HUES64 (cell line): Measurements from ENCODE around the gene PKD2.
"Not testable (repeated sequence)": the region's sequence is repeated elsewhere in the genome, so short reads cannot be mapped to it uniquely, and the experiment has no call there.

Experiments
- H3K27ac ChIP-seq: 2 replicates; pipeline ENCODE4 v1.7.0; 2013; ENCODE audit warnings: low read depth, low read length, inconsistent platforms
- H3K27me3 ChIP-seq: 2 replicates; pipeline ENCODE4 v1.6.1; 2013; ENCODE audit warnings: mild to moderate bottlenecking, low read length; ENCODE audit not compliant: insufficient read depth
- H3K36me3 ChIP-seq: 2 replicates; pipeline ENCODE4 v1.6.1; 2013; ENCODE audit warnings: mild to moderate bottlenecking, low read length; ENCODE audit not compliant: insufficient read depth
- H3K4me1 ChIP-seq: 2 replicates; pipeline ENCODE4 v1.6.1; 2013; ENCODE audit warnings: mild to moderate bottlenecking, low read length, moderate library complexity; ENCODE audit not compliant: insufficient read depth
- H3K4me3 ChIP-seq: 2 replicates; pipeline ENCODE4 v1.5.1; 2013; ENCODE audit warnings: mild to moderate bottlenecking, low read length, moderate library complexity
- H3K9ac ChIP-seq: 2 replicates; pipeline ENCODE4 v1.6.1; 2013; ENCODE audit warnings: mild to moderate bottlenecking, low read depth, low read length
- H3K9me3 ChIP-seq: 2 replicates; pipeline ENCODE4 v1.6.1; 2013; ENCODE audit warnings: low read depth, low read length; ENCODE audit not compliant: insufficient read depth
- WGBS: fragments of 150-250, 120-280 bp; methylation state at CpG from one replicate; pipeline ENCODE4 v1.1.7; 2013; ENCODE audit warnings: missing lambda C conversion rate; 5-methylcytosine and 5-hydroxymethylcytosine counted together

PKD2 gene

DNA sequence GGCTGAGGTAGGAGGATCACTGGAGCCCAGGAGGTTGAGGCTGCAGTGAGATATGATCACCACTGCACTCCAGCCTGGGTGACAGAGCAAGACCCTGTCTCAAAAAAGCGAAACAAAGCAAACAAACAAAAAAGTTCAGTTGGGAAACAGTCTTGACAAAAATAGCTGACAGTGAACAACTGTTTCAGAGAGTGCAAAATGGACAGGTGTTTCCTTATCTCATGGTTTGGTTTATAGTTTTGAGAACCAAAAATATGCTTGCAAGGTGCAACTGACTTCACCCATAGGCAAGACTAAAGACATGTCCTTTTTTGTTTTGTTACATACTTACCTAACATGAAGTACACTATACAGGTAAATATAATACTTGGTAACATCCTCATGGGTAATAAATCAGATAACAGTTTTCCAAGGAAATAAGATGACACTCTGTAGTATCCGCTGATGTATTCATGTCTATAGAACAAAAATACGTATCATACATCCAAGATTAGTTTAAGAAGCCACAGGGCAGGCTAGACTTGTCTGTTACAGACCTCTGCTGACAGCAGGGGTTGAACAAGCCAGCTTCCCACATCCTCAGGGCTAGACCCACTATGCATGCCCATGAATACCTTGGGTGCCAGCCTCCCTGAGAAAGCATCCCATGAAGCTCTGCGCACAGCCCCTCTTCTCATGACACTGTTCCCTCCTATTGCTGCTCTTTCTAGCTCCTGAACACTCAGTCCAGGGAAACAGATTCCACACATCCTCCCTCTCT is 91.7 kb downstream of the PKD2 start:
- Histone ChIP-seq H3K9me3 (no peaks in the 10 kb centered on the region), H3K9ac (no peak overlapping the region), H3K27ac (no peak overlapping the region), H3K4me1 (no peaks in the 10 kb centered on the region), H3K36me3 (no peaks in the 10 kb centered on the region), H3K4me3 (no peak overlapping the region), H3K27me3 (no peaks in the 10 kb centered on the region)
- 97% methylated on average over 4 of the region's 4 CpGs for WGBS

DNA sequence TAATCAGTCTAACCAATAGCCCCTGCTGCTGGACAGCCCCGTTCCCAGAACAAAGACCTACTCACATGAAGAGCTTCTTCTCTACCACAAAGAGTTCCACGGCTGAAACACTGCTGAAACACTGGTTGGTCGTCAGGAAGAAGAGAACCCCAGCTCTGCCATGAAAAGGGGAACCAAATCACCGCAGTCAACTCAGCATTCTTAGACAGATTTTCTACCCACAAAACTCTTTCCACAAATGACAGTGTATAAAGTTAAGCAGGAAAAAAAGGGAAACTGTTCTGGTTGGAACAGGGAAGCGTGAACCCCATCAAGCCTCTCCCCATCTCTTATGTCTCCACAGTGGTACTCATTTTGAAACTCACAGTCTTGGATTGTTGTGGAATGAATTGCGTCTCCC is 93.7 kb downstream of the PKD2 start:
- 91% methylated on average over 3 of the region's 6 CpGs for WGBS
- no peak overlapping the region for H3K27ac ChIP-seq
- H3K9ac ChIP-seq, result no peak overlapping the region
- H3K27me3 ChIP-seq, result no peaks in the 10 kb centered on the region
- H3K9me3 ChIP-seq, result no peaks in the 10 kb centered on the region
- no peaks in the 10 kb centered on the region for H3K36me3 ChIP-seq
- no peak overlapping the region for H3K4me3 ChIP-seq
- no peaks in the 10 kb centered on the region for H3K4me1 ChIP-seq

DNA sequence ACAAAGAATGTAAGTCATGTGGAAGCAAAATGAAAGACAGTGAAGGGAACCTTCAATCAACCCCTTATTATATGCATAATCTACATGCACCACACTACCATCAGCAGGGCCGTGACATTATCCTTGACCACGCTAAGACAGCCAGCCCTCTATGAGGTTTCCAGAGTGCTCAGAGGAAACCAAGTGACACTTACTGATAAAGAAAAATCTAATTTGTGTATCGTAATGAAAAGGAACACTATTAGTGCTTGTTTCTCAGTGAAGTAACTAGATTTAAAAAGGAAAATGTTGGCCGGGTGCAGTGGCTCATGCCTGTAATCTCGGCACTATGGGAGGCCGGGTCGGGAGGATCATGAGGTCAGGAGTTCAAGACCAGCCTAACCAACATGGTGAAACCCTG is 94.6 kb downstream of the PKD2 start:
- 97% methylated on average over 7 of the region's 7 CpGs for WGBS
- H3K4me1 ChIP-seq, result no peaks in the 10 kb centered on the region

DNA sequence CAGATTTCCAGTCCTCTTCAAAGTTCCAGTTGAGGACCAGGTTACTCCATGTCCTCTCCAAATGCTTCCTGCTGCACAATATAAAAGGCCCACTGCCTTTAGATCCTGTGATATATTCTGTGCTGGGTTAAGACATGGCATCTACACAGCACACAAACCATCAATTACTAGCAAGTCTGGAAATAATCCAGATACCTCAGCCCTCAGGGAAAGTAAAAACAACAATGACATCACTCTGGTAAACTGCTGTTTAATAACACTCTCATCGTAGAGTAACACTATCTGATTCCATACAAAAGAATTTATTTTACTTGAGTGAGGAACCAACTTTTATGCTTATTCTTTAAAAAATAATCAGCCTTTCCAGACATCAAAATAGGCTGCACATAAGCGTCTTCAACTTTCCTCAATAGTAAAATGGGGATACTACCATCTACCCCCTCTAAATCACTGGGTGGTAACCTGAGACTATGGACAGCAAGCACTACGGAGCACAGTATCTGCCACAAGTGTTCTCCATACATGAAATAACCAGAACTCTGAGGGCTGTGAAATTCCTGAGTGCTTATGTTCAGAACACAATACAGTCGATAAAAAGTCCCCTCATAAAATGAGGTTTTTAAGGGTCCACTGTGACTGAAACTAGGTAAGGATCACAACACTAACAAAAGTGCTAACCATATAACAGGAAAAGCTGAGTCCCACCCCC is 97.6 kb downstream of the PKD2 start:
- 86% methylated on average over 4 of the region's 4 CpGs for WGBS
- no peak overlapping the region for H3K4me3 ChIP-seq
- no peak overlapping the region for H3K9ac ChIP-seq
- H3K36me3 ChIP-seq, result no peaks in the 10 kb centered on the region
- no peaks in the 10 kb centered on the region for H3K27me3 ChIP-seq
- H3K9me3 ChIP-seq, result no peaks in the 10 kb centered on the region
- H3K27ac ChIP-seq, result no peak overlapping the region
- H3K4me1 ChIP-seq, result no peaks in the 10 kb centered on the region

More for the DNA sequence above, 94.6 kb downstream of the PKD2 start:
- Histone ChIP-seq H3K27ac (no peak overlapping the region), H3K9me3 (no peaks in the 10 kb centered on the region), H3K36me3 (no peaks in the 10 kb centered on the region), H3K9ac (no peak overlapping the region), H3K27me3 (no peaks in the 10 kb centered on the region), H3K4me3 (no peak overlapping the region)

DNA sequence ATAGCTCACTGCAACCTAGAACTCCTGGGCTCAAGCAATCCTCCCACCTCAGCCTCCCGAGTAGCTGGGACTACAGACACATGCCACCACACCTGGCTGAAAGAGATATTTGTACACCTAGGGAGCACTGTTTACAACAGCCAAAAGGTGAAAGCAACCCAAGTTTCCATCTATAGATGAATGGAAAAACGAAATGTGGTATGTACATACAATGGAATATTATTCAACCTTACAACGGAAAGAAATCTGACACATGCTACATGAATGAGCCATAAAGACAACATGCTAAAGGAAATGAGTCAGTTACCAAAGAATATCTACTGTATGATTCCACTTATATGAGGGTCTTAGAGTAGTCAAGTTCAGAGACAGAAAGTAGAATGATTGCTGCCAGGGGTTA is 98.8 kb downstream of the PKD2 start:
- H3K36me3 ChIP-seq, result no peaks in the 10 kb centered on the region
- WGBS, result 98% methylated on average over 2 of the region's 3 CpGs
- H3K4me3 ChIP-seq, result no peak overlapping the region
- no peaks in the 10 kb centered on the region for H3K4me1 ChIP-seq
- H3K27ac ChIP-seq, result no peak overlapping the region
- no peaks in the 10 kb centered on the region for H3K27me3 ChIP-seq
- no peaks in the 10 kb centered on the region for H3K9me3 ChIP-seq
- H3K9ac ChIP-seq, result no peak overlapping the region

DNA sequence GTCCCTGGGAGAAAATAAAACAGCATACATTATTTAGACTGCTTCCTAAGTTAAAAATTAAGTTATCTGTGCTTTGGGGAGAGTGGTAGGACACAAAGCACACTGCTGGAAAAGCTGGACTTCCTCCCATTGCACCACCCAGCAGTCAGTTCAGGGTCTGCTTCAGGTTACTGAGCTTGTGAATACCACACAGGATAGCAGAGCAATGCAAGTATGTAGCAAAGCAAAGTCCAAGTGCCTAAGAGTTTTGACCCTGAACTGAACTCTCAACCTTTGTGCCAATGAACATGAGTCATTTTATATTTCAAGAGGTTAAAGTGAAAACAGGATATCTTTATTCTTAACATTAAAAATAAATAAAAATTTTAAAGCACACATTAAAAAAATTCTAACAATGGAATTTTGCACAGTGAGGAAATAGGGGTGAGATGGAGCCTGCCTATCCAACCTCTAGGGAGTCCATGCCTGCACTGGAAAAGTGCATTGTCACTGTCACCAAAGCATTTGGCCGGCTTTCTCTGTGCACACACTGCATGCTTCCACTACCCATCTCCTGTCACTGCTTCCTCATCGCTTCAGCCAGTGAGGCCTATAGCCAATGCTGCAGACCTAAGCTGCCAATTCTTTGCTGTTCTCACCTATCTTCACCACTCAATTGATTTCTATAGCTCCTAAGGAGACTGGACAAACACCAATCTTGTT is 100.1 kb downstream of the PKD2 start:
- Histone ChIP-seq H3K36me3 (no peaks in the 10 kb centered on the region), H3K9me3 (no peaks in the 10 kb centered on the region), H3K27ac (no peak overlapping the region), H3K4me3 (no peak overlapping the region), H3K4me1 (no peaks in the 10 kb centered on the region), H3K9ac (no peak overlapping the region), H3K27me3 (no peaks in the 10 kb centered on the region)
- WGBS, result 93% methylated on average over 2 of the region's 2 CpGs

DNA sequence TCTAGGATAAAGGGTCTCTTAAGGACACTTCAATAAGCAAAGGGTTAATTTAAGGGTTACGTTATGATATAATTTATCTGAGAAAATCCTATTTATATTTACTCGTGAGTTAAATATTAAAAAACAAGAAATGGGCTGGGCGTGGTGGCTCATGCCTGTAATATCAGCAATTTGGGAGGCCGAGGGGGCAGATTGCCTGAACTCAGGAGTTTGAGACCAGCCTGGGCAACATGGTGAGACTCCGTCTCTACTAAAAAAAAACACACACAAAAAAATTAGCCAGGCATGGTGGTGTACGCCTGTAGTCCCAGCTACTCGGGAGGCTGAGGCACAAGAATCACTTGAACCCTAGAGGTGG is 100.7 kb downstream of the PKD2 start:
- H3K9ac ChIP-seq, H3K36me3 ChIP-seq, H3K27me3 ChIP-seq, H3K4me1 ChIP-seq, H3K4me3 ChIP-seq, H3K27ac ChIP-seq, H3K9me3 ChIP-seq: not testable (repeated sequence)
- WGBS, result 96% methylated on average over 6 of the region's 7 CpGs

DNA sequence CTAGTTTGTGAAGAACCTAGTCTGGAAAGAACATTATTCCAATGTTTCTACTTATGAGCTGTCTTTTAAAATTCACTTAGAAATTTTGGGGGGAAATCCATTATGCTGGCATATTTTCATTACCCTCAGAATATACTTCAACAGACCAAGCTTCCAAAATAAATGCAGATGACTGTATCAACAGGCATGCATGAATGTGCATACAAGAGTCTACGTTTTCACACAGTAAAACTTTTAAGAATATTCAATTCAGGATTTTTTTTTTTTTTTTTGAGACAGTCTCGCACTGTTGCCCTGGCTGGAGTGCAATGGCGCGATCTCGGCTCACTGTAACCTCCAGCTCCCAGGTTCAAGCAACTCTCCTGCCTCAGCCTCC is 101.3 kb downstream of the PKD2 start:
- Histone ChIP-seq H3K27me3 (no peaks in the 10 kb centered on the region), H3K9ac (no peak overlapping the region), H3K27ac (no peak overlapping the region), H3K4me3 (no peak overlapping the region), H3K9me3 (no peaks in the 10 kb centered on the region), H3K4me1 (no peaks in the 10 kb centered on the region), H3K36me3 (no peaks in the 10 kb centered on the region)
- WGBS, result 96% methylated on average over 5 of the region's 5 CpGs

DNA sequence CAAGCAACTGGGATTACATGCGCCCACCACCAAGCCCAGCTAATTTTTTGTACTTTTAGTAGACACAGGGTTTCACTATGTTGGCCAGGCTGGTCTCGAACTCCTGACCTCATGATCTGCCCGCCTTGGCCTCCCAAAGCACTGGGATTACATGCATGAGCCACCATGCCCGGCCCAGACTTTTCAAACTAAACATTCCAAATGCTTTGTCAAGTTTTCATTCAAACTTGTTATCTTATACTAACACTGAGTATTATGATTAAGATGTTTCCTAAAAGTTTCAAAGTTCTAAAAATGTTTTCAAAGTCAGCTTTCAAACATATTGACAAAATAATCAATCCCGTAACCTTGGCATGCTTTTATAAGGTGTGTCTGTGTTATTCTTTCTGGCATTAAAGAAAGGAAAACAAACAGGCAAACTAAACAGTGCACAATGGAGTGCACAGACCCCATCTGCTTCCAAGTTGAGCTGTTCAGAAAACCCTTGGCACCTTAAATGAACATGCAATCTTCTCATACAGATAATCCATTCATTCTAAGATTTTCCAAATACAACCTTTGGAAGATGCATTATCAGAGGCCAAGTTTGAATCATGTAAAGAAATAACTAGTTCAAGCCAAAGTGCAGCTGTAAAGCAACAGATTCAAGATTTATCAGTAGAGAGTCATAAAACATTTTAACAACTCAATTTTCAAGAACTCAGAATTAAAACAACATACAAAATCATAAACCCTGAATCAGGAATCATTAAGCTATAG is 101.9 kb downstream of the PKD2 start:
- H3K36me3 ChIP-seq, result no peaks in the 10 kb centered on the region
- 96% methylated on average over 5 of the region's 5 CpGs for WGBS
- no peak overlapping the region for H3K9ac ChIP-seq
- no peaks in the 10 kb centered on the region for H3K4me1 ChIP-seq
- no peaks in the 10 kb centered on the region for H3K27me3 ChIP-seq
- H3K9me3 ChIP-seq, result no peaks in the 10 kb centered on the region
- H3K4me3 ChIP-seq, result no peak overlapping the region
- no peak overlapping the region for H3K27ac ChIP-seq

DNA sequence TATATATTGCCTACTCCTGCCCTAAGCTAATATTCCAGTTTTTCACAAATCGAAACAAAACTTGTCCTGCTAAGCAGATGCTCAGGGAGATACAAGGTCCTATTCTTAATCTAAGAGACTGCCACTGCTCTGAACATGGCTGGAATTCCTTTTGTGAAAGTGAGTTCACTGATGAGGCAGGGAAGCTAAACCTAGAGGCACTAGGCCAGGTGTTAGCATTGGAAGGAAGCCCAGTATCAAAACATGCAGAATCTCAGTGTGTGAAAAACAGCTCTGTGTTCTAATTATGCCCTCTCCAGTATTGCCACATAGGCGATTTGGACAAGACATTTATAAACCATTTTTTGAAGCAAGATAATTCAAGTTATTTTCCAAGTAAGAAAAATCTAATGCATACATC is 103.4 kb downstream of the PKD2 start:
- 89% methylated on average over 2 of the region's 2 CpGs for WGBS
- H3K4me1 ChIP-seq, result no peaks in the 10 kb centered on the region
- no peaks in the 10 kb centered on the region for H3K27me3 ChIP-seq
- H3K27ac ChIP-seq, result no peak overlapping the region
- H3K36me3 ChIP-seq, result no peaks in the 10 kb centered on the region
- H3K4me3 ChIP-seq, result no peak overlapping the region
- no peak overlapping the region for H3K9ac ChIP-seq
- H3K9me3 ChIP-seq, result no peaks in the 10 kb centered on the region

DNA sequence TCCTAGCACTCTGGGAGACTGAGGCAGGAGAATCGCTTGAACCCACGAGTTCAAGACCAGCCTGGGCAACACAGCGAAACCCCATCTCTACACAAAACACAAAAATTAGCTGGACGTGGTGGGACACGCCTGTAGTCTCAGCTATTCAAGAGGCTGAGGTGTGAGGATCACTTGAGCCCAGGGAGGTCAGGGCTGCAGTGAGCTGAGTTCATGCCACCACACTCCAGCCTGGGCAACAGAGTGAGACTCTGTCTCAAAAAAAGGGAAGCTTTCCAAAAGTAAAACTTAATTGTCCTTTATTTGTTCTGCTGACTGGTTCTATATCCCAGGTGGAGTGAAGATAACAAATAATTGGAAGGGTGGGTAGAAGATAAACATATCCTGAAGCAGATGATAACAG is 105.4 kb downstream of the PKD2 start:
- WGBS, result 95% methylated on average over 5 of the region's 5 CpGs

More for the DNA sequence above, 105.4 kb downstream of the PKD2 start:
- H3K4me3 ChIP-seq, result no peak overlapping the region
- 0 out of 2 replicates have a peak, but pooled peaks cover 1% of the 10 kb centered on the region for H3K9me3 ChIP-seq
- no peak overlapping the region for H3K9ac ChIP-seq
- H3K4me1 ChIP-seq, result no peaks in the 10 kb centered on the region
- no peaks in the 10 kb centered on the region for H3K36me3 ChIP-seq
- no peaks in the 10 kb centered on the region for H3K27me3 ChIP-seq
- H3K27ac ChIP-seq, result no peak overlapping the region
